ENCODE data around the gene MALAT1. TPM values are rescaled to one million over a fixed set of nuclear protein-coding genes. Genes with fewer than 3 reads are reported as not detected.

The MALAT1 gene
- total and polyA plus RNA-seq, 10 of the 15 experiments (the other 5 are each of a cell fraction or from before 2014, with no cell fraction given): 448 to 8,160 (median 2,019) TPM

- TF ChIP-seq E2F4 (IDR thresholded peaks at IDR 0.05; ENCODE audit: low read depth, low read length) (no peak), POLR2A (IDR thresholded peaks at IDR 0.05; ENCODE audit: low read depth, low read length) (peak; percentile 69), ASH2L (IDR thresholded peaks at IDR 0.05; ENCODE audit: borderline replicate concordance, low read depth) (no peak), GABPA (IDR thresholded peaks at IDR 0.05; ENCODE audit: low read depth) (no peak), SP1 (IDR thresholded peaks at IDR 0.05; ENCODE audit: low read depth, low read length) (peak; percentile 10), NKRF (conservative IDR thresholded peaks at IDR 0.05) (0 out of 2 replicates have a peak, but pooled peaks have one; percentile 50), ZBED1 (IDR thresholded peaks at IDR 0.05; ENCODE audit: borderline replicate concordance) (no peak), PAX5 (IDR thresholded peaks at IDR 0.05; ENCODE audit: borderline replicate concordance, low read depth, low read length) (peak; percentile 21; the same call in 1 of the 2 replicates), JUND (IDR thresholded peaks at IDR 0.05; ENCODE audit: low read depth, low read length) (no peak), SPI1 (IDR thresholded peaks at IDR 0.05; ENCODE audit: borderline replicate concordance, insufficient read depth, low read depth, low read length) (no peak), TCF3 (IDR thresholded peaks at IDR 0.05; ENCODE audit: borderline replicate concordance, insufficient read depth, low read depth, low read length) (peak; percentile 91), GATAD2B (conservative IDR thresholded peaks at IDR 0.05; ENCODE audit: low read depth) (peak; percentile 86), CBX3 (IDR thresholded peaks at IDR 0.05; ENCODE audit: borderline replicate concordance, low read depth) (no peak), POLR2AphosphoS2 (IDR thresholded peaks at IDR 0.05; ENCODE audit: low read depth, low read length) (peak; percentile 42; the same call in 1 of the 2 replicates), IKZF1 (conservative IDR thresholded peaks at IDR 0.05) (peak; percentile 81; the same call in 1 of the 2 replicates)
- TF ChIP-seq, protein P1, sequence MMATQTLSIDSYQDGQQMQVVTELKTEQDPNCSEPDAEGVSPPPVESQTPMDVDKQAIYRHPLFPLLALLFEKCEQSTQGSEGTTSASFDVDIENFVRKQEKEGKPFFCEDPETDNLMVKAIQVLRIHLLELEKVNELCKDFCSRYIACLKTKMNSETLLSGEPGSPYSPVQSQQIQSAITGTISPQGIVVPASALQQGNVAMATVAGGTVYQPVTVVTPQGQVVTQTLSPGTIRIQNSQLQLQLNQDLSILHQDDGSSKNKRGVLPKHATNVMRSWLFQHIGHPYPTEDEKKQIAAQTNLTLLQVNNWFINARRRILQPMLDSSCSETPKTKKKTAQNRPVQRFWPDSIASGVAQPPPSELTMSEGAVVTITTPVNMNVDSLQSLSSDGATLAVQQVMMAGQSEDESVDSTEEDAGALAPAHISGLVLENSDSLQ (IDR thresholded peaks at IDR 0.05): peak; percentile 92
- TF ChIP-seq, protein P2, sequence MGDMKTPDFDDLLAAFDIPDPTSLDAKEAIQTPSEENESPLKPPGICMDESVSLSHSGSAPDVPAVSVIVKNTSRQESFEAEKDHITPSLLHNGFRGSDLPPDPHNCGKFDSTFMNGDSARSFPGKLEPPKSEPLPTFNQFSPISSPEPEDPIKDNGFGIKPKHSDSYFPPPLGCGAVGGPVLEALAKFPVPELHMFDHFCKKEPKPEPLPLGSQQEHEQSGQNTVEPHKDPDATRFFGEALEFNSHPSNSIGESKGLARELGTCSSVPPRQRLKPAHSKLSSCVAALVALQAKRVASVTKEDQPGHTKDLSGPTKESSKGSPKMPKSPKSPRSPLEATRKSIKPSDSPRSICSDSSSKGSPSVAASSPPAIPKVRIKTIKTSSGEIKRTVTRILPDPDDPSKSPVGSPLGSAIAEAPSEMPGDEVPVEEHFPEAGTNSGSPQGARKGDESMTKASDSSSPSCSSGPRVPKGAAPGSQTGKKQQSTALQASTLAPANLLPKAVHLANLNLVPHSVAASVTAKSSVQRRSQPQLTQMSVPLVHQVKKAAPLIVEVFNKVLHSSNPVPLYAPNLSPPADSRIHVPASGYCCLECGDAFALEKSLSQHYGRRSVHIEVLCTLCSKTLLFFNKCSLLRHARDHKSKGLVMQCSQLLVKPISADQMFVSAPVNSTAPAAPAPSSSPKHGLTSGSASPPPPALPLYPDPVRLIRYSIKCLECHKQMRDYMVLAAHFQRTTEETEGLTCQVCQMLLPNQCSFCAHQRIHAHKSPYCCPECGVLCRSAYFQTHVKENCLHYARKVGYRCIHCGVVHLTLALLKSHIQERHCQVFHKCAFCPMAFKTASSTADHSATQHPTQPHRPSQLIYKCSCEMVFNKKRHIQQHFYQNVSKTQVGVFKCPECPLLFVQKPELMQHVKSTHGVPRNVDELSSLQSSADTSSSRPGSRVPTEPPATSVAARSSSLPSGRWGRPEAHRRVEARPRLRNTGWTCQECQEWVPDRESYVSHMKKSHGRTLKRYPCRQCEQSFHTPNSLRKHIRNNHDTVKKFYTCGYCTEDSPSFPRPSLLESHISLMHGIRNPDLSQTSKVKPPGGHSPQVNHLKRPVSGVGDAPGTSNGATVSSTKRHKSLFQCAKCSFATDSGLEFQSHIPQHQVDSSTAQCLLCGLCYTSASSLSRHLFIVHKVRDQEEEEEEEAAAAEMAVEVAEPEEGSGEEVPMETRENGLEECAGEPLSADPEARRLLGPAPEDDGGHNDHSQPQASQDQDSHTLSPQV (IDR thresholded peaks at IDR 0.05): no peak
These were observed 47.5 kb downstream of the MALAT1 start (continued) for GRCh38 chr11:65546217-65546958.

Data from GM12878 (cell line).